Neural progenitor cell (in vitro differentiated cells): ENCODE results near the gene HECTD4.

Experiments used
- EZH2 ChIP-seq: fragments of 200-600 bp; sonication (generic); IDR thresholded peaks from 2 replicates; pipeline ENCODE4 v1.6.1; 2017; ENCODE audit warnings: antibody characterized with exemption, mild to moderate bottlenecking, moderate library complexity
- TF ChIP-seq, protein P1 (sequence below): fragments of 200-600 bp; sonication (generic); IDR thresholded peaks from 2 replicates; pipeline ENCODE4 v1.5.1; 2017; ENCODE audit warnings: antibody characterized with exemption, mild to moderate bottlenecking

- TF ChIP-seq, protein P1, sequence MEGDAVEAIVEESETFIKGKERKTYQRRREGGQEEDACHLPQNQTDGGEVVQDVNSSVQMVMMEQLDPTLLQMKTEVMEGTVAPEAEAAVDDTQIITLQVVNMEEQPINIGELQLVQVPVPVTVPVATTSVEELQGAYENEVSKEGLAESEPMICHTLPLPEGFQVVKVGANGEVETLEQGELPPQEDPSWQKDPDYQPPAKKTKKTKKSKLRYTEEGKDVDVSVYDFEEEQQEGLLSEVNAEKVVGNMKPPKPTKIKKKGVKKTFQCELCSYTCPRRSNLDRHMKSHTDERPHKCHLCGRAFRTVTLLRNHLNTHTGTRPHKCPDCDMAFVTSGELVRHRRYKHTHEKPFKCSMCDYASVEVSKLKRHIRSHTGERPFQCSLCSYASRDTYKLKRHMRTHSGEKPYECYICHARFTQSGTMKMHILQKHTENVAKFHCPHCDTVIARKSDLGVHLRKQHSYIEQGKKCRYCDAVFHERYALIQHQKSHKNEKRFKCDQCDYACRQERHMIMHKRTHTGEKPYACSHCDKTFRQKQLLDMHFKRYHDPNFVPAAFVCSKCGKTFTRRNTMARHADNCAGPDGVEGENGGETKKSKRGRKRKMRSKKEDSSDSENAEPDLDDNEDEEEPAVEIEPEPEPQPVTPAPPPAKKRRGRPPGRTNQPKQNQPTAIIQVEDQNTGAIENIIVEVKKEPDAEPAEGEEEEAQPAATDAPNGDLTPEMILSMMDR, result no peak
- no peak for TF ChIP-seq EZH2
Measured at GRCh38 chr12:112163471-112163991, 218.7 kb downstream of the HECTD4 start.
